Tibial nerve (tissue), 3 donors: ENCODE measurements around the gene NME7.

Experiments
- CTCF ChIP-seq, 5 experiments: fragments of 200-600 bp in 3 of 5; fragments of 450-650 bp in 2 of 5; sonication (generic) in 3 of 5; IDR thresholded peaks; one replicate each; pipeline ENCODE4 v1.5.1; 2016 to 2019; ENCODE audit warnings: antibody characterized with exemption in 5 of 5, mild to moderate bottlenecking in 3 of 5, moderate library complexity in 2 of 5
- POLR2A ChIP-seq, 2 donors: fragments of 450-650 bp; IDR thresholded peaks; one replicate each; pipeline ENCODE4 v1.6.1; 2017; ENCODE audit warnings: antibody characterized with exemption in 2 of 2, mild to moderate bottlenecking in 2 of 2, moderate library complexity in 2 of 2

- TF ChIP-seq CTCF (IDR thresholded peaks at IDR 0.05) (no peak), POLR2A (IDR thresholded peaks at IDR 0.05) (no peak)
Measured at GRCh38 chr1:169098380-169098779, 269.2 kb downstream of the NME7 start.
